Neutrophil (primary cell): ENCODE results near the gene CCDC187.

Experiments
- H3K27ac ChIP-seq: fragments of 200-600 bp; sonication (generic); 2 replicates; pipeline ENCODE4 v1.5.1; 2016; ENCODE audit warnings: mild to moderate bottlenecking, moderate library complexity
- H3K27me3 ChIP-seq: fragments of 200-600 bp; sonication (generic); 2 replicates; pipeline ENCODE4 v1.6.0; 2016; ENCODE audit warnings: mild to moderate bottlenecking
- H3K36me3 ChIP-seq: fragments of 200-600 bp; sonication (generic); 2 replicates; pipeline ENCODE4 v1.5.1; 2017
- H3K4me1 ChIP-seq, 2 experiments: fragments of 200-600 bp in 1 of 2; sonication (generic) in 1 of 2; 1 replicate in 1 of 2; 2 replicates in 1 of 2; pipeline versions ENCODE4 v1.5.1 to v1.6.1; 2013 to 2016; ENCODE audit warnings: low read depth in 1 of 2, low read length in 1 of 2, mild to moderate bottlenecking in 1 of 2, moderate library complexity in 1 of 2; ENCODE audit not compliant: control insufficient read depth in 1 of 2, insufficient read depth in 1 of 2
- H3K4me3 ChIP-seq, 2 experiments: fragments of 200-600 bp in 1 of 2; sonication (generic) in 1 of 2; 1 replicate in 1 of 2; 2 replicates in 1 of 2; pipeline ENCODE4 v1.5.1; 2013 to 2016; ENCODE audit warnings: low read depth in 1 of 2, low read length in 1 of 2, mild to moderate bottlenecking in 1 of 2, moderate library complexity in 1 of 2
- H3K9me3 ChIP-seq: fragments of 200-600 bp; sonication (generic); 2 replicates; pipeline ENCODE4 v1.5.1; 2016
- CTCF ChIP-seq: fragments of 200-600 bp; sonication (generic); IDR thresholded peaks from 2 replicates; pipeline ENCODE4 v1.5.1; 2016; ENCODE audit warnings: antibody characterized with exemption

The CCDC187 gene

GRCh38 chr9:136348691-136349090, 44.8 kb upstream of the CCDC187 start:
- H3K27ac ChIP-seq: no peak overlapping the region
- no peaks in the 10 kb centered on the region for H3K27me3 ChIP-seq
- H3K4me3 ChIP-seq: no peak overlapping the region
- H3K4me1 ChIP-seq: no peaks in the 10 kb centered on the region
- no peaks in the 10 kb centered on the region for H3K9me3 ChIP-seq
- no peak for TF ChIP-seq CTCF
- H3K36me3 ChIP-seq: no peaks in the 10 kb centered on the region

GRCh38 chr9:136347472-136348256, 43.8 kb upstream of the CCDC187 start:
- no peak for TF ChIP-seq CTCF
- H3K4me1 ChIP-seq: peaks cover 0 to 6% of the 10 kb centered on the region in 2 experiments
- H3K27me3 ChIP-seq: no peaks in the 10 kb centered on the region
- H3K27ac ChIP-seq: no peak overlapping the region
- H3K4me3 ChIP-seq: no peak overlapping the region
- H3K9me3 ChIP-seq: no peaks in the 10 kb centered on the region
- H3K36me3 ChIP-seq: no peaks in the 10 kb centered on the region

GRCh38 chr9:136346927-136347465, 43.1 kb upstream of the CCDC187 start:
- Histone ChIP-seq H3K27me3 (no peaks in the 10 kb centered on the region), H3K4me1 (peaks cover 3 to 11% of the 10 kb centered on the region in 2 experiments), H3K36me3 (no peaks in the 10 kb centered on the region), H3K27ac (no peak overlapping the region), H3K4me3 (no peak overlapping the region), H3K9me3 (no peaks in the 10 kb centered on the region)
- no peak for TF ChIP-seq CTCF

GRCh38 chr9:136346157-136346481, 42.2 kb upstream of the CCDC187 start:
- H3K27me3 ChIP-seq: no peaks in the 10 kb centered on the region
- TF ChIP-seq CTCF: no peak
- no peaks in the 10 kb centered on the region for H3K9me3 ChIP-seq
- no peak overlapping the region for H3K27ac ChIP-seq
- H3K4me1 ChIP-seq: peaks cover 3 to 11% of the 10 kb centered on the region in 2 experiments
- H3K4me3 ChIP-seq: no peak overlapping the region
- no peaks in the 10 kb centered on the region for H3K36me3 ChIP-seq

GRCh38 chr9:136345281-136346156, 41.6 kb upstream of the CCDC187 start:
- TF ChIP-seq CTCF: no peak
- Histone ChIP-seq H3K9me3 (no peaks in the 10 kb centered on the region), H3K36me3 (no peaks in the 10 kb centered on the region), H3K4me3 (no peak overlapping the region), H3K4me1 (peaks cover 3 to 11% of the 10 kb centered on the region in 2 experiments), H3K27me3 (no peaks in the 10 kb centered on the region), H3K27ac (no peak overlapping the region)
